ENCODE measurements around the gene UBL4A.

The UBL4A gene

DNA sequence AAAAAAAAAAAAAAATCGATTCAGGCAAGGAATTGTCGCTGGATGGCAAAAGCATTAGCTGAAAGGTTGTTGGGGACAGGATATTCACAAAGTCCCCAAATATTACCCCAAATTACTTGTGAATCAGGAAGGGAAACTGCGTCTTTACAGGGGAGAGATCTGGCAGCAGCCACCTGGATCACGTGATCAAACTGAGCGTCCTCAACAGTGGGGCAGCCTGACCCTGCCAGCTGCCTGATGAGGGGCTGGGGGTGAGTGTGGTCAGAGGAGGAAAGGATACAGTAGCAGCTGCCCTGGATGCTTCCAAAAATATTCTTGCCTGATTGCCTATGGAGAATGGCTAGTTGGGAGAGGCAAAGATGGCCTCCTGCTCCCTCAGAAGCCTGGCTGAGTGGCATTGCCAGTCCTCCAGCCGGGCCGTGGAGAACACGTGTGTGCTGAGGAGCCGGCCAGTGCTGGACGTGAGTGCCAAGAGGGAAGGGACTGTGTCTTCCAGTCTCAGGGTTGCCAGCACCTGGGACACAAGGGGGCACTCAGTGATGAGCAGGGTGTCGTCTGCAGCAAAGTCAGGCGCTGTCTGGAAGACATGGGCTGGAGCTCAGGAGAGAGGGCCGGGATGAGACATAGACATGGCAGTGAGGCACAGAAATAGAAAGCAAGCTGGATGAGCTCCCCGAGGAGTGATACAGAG, 4.4 kb downstream of the UBL4A start:
- no peak for DNase-seq (ENCODE audit: low spot score)

DNA sequence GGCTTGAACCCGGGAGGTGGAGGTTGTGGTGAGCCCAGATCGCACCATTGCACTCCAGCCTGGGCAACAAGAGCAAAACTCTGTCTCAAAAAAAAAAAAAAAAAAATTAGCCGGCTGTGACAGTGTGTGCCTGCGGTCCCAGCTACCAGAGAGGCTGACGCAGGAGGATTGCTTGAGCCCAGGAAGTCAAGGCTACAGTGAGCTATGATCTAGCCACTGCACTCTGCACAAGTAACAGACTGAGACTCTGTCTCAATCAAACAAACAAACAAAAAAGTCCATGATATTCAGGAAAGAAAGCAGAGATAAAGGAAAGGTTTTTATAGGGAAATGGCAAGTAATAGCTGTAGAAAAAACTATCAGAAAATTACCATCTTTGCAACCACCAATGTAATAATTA, 5.2 kb downstream of the UBL4A start:
- DNase-seq (ENCODE audit: low spot score) = no peak

DNA sequence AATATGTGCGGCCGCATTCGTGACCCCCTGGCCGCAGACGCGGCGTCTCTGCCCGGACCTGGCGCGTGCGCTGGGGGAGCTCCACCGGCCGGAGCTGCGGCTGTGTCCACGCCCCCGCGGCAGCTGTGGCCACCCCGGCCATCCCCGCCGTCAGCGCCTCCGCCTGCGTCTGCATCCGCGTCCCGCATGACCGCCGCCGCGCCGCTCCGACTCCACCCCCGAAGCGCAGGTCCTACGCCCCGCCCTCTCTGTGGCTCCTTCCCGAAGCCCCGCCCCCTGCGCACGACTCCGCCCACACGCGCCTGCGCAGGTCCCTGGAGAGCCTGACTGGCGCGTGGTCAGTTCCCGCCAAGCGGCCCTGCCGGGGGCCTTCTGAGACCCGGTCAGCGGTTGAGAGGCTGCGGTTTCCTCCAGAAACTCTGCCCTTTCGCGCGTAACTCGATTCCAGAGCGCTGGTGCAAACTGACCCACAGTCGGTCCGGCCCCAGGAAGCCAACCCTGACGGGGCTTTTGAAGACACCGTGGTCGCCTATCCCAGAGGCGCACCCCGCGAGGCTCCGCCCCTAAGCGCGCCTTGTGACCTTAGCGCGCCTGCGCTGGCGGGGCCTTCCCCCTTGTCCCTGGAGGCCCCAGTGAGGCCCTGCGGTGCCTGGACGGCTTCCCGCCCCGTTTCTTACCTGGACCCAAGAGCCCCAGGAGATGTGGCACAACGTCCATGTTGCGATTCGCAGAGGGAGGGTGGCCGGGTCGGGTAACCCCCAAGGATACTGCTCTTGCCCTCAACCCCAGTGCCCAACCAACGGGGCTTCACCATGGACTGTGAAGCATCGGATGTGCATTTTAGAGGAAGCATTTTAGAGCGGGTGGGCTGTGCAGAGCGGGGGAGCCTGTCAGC, 7.4 kb downstream of the UBL4A start, which contains the start of gene LAGE3:
Gene LAGE3, minus strand, starts transcription at position 554 of the 895 bp plus-strand sequence. Its CDS starts 366 bp downstream, at position 188.
- peak; percentile 86 for DNase-seq (ENCODE audit: low spot score)

DNA sequence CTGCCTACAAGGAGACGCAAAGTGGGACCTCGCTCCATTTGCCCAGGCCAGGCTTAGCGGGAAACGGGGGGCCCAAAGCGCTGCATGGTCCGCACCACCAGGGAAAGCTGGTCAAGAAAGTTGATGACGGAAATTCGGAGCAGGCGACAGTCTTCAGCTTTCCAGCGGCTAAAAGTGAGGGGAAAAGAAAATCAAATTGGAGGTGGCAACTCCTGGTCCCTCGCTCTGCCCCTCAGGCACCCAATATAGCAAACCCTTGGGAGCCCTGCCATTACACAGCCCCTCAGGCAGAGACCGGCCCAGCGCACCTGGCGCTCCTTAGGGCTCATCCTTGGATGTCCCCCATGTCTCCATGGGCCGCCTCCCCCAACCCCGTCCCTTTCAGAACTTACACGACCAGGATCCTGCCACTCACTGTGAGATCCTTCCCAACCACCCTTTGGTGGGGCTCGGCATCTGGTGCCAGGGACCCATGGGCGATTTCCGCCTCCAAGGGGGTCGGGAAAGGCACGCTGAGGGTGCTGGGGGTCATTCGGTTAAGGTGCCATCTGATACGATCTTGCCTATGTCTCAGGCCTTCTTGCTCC, 8.4 kb downstream of the UBL4A start:
- DNase-seq (ENCODE audit: low spot score) = no peak

DNA sequence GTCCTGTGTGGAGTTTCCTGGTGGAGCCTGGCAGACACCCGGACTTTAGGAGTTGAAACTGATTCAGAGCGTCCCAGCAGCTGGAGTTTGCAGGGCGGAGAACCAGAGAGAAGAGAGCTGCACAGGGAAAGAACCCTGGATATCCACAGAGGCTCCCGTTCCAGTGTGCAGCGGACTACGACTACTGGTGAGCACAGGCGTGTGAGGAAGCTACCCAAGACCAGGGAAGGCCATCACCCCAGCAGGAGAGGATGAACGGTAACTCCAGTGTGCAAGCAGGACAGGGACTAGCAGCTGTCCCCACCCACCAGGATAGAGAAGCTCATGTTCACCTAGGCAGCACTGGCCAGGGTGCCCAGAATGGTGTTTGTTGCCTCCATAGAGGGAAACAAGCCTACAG, 9.6 kb downstream of the UBL4A start:
- no peak for DNase-seq (ENCODE audit: low spot score)

DNA sequence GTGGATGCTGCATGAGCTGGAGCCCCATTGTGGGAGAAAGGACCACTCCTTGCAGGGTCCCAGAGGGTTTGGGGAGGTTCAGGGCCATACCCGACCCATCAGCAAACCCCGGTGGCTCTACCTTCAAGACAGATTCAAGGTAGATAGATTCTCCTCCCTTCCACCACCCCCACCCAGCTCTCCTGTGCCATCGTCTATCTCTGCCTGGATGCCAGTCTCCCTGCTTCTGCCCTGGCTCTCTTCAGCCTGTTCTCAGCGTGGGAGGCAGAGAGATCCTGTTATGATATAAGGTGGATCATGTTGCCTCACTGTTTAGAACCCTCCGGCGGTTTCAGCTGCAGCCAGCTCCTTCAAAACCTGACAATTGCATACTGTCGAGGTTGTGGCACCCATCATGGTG, 12.7 kb downstream of the UBL4A start:
- DNase-seq (ENCODE audit: low spot score) = no peak

DNA sequence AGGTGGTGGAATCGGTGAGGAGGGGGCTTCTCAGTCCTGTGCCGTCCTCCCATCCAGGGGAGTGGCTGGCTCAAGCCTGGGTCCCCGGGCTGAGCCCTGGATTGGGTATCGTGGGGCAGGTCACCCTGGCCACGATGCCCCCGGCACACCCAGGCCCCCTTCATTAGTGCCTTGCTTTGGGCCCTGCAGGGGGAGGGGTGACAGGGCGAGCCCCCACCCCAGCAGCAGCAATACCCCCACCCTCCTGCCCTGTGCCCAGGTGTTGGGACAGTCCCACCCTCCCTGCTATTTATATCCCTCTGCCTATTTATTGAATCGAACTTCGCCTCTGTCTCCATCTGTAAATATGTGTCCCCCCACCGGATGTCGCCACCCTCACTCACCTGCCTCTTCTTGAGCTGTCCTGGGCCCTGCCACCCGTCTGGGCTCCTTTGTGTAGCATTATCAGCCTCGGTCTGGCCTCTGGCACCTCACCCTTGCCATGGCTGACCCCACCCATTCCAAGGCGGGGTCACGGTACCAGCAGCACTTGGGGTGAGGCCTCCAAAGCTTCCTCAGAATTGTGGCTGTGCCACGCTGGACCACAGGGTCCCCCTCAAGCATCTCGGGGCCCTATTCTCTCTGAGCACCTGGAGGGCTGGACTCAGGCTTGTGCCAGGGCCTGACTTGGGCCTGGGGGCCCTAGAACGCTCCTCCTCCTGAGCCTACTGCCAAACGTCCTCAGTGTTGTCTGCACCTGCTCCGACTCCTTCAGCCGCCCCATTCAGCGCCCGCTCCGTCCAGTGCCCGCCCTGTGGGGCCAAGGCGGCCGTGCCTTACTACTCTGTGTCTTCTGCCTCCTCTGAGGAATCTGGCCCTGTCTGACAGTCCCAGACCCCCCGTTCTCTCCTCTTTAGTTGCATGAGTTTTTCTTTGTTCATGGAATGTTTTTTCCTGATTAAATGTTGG, 13.5 kb downstream of the UBL4A start:
- no peak for DNase-seq (ENCODE audit: low spot score)

DNA sequence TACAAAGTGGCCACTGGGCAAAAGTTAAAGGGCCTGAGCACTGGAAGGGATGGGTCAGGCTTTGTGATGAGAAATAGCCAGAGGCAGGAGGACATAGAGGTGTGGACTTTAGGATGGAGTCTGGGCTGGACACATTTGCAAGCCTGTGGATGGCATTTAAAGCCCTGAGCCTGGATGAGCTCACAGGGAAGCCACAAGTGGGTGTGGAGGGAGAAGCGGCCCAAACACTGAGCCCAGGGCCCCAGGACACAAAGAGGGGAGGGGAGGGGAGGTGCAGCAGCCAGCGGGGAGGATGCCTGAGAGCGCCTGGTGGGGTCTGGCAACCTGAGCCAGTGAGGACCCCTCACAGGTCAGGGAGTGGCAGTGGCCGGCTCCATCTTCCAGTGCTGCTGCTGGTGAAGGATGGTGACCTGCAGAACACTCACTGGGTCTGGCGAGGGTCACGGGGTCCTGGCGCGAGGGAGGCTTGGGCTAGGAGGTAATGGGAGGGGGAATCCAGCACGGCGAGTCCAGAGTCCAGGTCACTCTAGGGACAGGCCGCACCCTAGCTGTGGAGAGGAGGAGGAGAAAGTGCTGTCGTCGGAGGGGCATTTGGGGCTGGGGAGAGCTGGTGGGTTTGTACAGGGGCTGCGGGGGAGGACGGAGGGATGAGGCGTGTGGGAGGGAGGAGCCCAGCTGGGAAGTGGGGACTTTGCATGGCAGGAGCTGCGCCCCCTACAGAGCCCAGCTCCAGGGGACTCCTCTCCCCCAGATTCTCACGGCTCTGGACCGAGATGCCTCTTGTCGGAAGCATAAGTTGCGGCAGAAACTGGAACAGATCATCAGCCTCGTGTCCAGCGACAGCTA, 14.4 kb downstream of the UBL4A start:
- DNase-seq (ENCODE audit: low spot score) = no peak

DNA sequence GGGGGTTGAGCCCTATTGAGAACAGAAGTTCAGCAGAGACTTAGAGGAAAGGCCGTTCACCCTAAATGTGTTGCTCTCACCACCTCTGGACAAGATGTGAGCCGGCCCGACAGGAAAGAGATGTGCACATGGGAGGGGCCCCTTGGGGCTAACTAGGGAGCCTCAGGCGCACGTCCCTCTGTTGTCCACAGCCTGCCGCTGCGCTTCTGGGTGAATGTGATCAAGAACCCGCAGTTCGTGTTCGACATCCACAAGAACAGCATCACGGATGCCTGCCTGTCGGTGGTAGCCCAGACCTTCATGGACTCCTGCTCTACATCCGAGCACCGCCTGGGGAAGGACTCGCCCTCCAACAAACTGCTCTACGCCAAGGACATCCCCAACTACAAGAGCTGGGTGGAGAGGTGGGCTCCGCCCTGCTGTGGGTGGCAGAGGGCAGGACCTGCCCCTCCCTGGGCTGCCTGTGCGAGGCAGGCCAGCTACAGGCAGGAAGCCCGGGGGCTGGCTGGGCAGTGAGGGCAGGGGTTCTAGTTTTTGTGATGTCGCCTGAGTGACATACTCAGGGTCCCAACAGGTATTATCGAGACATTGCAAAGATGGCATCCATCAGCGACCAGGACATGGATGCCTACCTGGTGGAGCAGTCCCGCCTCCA, 15.4 kb downstream of the UBL4A start:
- no peak for DNase-seq (ENCODE audit: low spot score)

DNA sequence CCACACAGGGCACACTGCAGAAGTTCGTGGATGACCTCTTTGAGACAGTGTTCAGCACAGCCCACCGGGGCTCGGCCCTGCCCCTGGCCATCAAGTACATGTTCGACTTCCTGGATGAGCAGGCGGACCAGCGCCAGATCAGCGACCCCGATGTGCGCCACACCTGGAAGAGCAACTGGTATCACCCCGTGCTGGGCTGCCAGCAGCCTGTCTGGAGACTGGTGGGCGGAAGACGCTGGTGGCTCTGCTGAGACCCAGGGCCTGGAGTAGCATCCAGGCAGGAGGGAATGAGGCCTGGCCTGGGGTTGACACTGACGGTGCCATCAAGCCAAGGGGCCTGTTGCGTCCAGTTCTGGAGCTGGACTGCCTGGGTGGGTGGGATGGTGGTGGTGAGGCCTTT, 16.0 kb downstream of the UBL4A start:
- no peak for DNase-seq (ENCODE audit: low spot score)

DNA sequence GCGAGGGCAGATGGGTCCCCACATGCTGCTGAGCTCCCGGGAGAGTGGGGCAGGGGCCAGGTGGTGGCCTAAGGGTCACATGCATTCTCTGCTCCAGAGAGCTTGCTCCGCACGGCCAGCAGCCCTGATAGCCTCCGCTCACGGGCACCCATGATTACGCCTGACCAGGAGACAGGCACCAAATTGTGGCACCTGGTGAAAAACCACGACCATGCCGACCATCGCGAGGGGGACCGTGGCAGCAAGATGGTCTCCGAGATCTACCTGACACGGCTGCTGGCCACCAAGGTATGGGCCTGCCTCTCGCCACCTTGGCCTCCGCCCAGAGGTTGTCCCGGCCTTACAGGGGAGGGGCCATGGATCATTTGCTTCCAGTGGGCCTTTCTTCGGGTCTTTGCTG, 16.5 kb downstream of the UBL4A start:
- DNase-seq (ENCODE audit: low spot score) = no peak

DNA sequence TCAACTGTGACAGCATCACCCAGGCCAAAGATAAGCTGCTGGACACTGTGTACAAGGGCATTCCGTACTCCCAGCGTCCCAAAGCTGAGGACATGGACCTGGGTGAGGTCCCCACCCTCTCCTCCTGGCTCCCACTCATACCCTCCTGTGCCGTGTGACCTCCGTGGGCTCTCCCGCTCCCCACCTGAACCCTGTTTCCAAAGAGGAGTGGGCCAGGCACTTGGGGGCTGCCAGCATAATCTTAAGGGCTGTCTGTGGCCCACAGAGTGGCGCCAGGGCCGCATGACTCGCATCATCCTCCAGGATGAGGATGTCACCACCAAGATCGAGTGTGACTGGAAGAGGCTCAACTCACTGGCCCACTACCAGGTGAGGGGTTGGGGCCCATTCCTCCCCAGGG, 17.3 kb downstream of the UBL4A start:
- DNase-seq (ENCODE audit: low spot score) = no peak

DNA sequence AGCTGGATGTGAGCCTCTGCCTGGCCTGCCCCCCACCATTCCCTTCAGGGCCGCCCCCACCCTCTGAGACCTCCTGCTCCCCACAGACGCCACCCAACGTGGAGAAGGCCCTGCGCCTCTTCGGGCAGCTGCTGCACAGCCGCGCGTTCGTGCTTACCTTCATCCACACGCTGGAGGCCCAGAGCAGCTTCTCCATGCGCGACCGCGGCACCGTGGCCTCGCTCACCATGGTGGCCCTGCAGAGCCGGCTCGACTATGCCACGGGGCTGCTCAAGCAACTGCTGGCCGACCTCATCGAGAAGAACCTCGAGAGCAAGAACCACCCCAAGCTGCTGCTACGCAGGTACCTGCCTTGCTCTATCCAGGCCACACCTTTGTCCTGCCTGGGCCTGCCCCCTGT, 18.2 kb downstream of the UBL4A start:
- DNase-seq (ENCODE audit: low spot score) = no peak

DNA sequence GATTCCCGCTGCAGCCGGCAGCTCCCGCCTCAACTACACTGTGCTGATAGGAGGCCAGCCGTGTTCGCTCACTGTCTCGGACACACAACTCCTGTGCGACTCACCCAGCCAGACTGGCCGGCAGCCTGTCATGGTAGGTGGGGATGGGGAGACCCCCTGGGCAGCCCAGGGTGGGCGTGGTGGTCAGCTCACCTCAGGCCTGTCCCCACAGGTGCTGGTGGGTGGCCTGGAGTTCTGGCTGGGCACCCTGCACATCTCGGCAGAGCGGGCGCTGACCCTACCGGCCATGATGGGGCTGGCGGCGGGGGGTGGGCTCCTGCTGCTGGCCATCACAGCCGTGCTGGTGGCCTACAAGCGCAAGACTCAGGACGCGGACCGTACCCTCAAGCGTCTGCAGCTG, 18.9 kb downstream of the UBL4A start:
- DNase-seq (ENCODE audit: low spot score) = no peak

DNA sequence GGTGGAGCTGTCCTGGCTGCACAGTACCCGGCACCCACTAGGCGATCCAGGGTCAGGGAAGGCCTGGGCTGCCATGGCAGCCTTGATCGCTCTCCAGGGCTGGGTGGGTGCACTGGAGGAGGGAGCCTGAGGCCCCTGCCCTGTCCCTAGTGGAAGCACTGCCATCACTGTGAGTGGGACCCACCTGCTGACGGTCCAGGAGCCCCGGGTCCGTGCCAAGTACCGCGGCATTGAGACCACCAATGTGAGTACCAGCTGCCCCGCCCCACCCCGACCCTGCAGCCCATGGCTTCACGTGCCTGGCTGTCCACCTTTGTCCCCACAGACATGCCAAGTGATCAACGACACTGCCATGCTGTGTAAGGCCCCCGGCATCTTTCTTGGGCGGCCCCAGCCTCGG, 19.5 kb downstream of the UBL4A start:
- DNase-seq (ENCODE audit: low spot score) = no peak

DNA sequence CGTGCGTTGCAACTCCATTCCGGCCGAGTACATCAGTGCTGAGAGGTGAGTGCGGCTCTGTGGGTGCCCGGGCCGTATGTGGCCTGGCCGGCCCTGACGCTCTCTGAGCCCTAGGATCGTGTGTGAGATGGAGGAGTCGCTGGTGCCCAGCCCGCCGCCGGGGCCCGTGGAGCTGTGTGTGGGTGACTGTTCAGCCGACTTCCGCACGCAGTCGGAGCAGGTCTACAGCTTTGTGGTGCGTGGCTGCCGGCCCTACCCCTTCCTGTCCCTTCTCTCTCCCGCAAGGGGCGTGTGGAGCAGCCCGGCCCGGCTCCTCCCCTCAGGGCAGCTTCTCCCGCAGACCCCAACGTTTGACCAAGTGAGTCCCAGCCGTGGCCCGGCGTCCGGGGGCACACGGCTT, 20.4 kb downstream of the UBL4A start:
- no peak for DNase-seq (ENCODE audit: low spot score)

DNA sequence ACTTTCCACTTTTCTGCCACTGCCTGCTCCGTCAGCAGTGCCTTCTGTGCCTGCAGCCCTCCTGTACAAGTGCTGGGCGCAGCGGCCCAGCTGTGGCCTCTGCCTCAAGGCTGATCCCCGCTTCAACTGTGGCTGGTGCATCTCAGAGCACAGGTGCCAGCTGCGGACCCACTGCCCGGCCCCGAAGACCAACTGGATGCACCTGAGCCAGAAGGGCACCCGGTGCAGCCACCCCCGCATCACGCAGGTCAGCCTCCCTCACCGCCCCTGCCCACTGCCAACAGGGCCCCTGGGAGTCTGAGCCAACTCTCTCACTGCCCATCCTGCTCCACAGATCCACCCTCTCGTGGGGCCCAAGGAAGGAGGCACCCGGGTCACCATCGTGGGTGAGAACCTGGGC, 20.8 kb downstream of the UBL4A start:
- no peak for DNase-seq (ENCODE audit: low spot score)

DNA sequence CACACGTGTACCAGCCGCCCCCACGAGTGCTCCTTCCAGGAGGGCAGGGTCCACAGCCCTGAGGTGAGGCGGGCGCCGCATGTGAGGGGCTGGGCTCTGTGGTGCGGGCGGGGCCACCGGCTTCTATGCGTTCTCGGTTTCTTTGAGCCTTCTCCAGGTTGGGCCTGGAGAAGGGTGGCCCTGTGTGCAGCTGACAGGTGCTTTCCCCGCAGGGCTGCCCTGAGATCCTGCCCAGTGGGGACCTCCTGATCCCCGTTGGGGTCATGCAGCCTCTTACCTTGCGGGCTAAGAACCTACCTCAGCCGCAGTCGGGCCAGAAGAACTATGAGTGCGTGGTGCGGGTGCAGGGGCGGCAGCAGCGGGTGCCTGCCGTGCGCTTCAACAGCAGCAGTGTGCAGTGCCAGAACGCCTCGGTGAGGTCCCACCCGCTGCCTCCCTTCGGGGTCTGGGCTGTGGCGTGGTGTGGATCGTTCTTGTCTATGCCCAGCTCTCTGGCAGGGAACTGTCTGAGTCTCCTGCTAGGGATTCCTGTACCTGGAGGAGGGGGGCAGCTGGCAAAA, 21.5 kb downstream of the UBL4A start:
- no peak for DNase-seq (ENCODE audit: low spot score)

DNA sequence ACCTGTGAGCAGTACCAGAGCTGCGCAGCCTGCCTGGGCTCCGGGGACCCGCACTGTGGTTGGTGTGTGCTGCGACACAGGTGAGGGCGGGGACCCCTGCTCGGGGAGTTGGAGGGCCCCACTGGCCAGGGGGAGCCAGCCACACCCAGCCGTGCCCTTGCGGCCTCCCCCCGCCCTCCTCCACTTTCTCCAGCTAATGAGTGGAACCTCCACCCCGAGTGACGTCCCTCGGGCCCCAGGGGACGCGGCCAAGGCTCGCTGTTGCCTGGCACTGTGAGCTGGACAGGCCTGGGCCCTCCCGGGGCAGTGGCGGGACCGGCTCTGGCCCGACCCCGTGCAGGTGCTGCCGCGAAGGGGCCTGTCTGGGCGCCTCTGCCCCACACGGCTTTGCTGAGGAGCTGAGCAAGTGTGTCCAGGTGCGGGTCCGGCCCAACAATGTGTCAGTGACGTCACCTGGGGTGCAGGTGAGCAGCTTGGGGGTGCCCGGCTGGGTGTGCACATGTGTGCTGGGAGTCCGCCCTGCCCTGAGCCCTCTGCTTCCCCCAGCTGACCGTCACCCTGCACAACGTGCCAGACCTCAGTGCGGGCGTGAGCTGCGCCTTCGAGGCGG, 22.7 kb downstream of the UBL4A start:
- DNase-seq (ENCODE audit: low spot score) = no peak

DNA sequence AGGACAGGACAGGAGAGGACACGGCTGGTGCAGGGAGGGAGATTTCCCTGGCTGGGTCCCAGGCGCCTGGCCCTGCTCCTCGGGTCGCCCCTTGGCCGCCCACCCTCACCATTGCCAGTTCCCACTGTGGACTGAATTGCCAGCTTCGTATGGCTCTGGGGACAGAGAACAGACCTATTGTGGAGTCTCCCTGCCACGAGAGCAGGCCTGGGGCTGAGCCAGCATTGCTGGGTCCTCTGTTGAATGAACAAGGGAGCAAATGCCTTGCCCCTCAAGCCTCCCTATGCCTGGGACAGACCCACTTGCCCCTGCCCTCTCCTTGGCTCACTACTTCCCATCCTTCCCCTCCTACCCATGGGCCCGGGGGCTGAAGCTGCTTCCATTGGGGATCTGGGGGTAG, 24.0 kb downstream of the UBL4A start:
- no peak for DNase-seq (ENCODE audit: low spot score)

Data from putamen (tissue), 1 donor.